Activated B cell treated with CpG ODN at 0.5 μM for 24 hours (primary cell): Measurements from ENCODE around the gene TRAPPC2L. TPM values are rescaled to one million over a fixed set of nuclear protein-coding genes. Genes with fewer than 3 reads are reported as not detected.

Experiments used
- ATAC-seq: fragments of 200-7000 bp; cut with Tn5 transposase; one replicate; pipeline ENCODE4 v1.10.0; 2021; ENCODE audit warnings: low read depth, mild to moderate bottlenecking, moderate library complexity
- CTCF ChIA-PET: fragments of 350-600 bp; sonication (Branson Sonifier 250); formaldehyde crosslinking; loops from one replicate; lab custom pipeline; 2021; ENCODE audit warnings: antibody characterized with exemption; lab: Charles Lee
- POLR2A ChIA-PET: fragments of 350-600 bp; sonication (Branson Sonifier 250); formaldehyde crosslinking; loops from one replicate; lab custom pipeline; 2021; ENCODE audit warnings: antibody characterized with exemption; lab: Charles Lee
- DNase-seq: peaks from one replicate; pipeline ENCODE4 v3.0.0; 2022
- H3K27ac Mint-ChIP-seq: one replicate; pipeline ENCODE4 v1.8.0; 2020; ENCODE audit warnings: mixed read lengths
- H3K27me3 Mint-ChIP-seq: one replicate; pipeline ENCODE4 v1.8.0; 2021; ENCODE audit warnings: mixed read lengths
- H3K36me3 Mint-ChIP-seq: one replicate; pipeline ENCODE4 v1.8.0; 2021; ENCODE audit warnings: low read depth, mixed read lengths
- H3K4me1 Mint-ChIP-seq: one replicate; pipeline ENCODE4 v1.8.0; 2021; ENCODE audit warnings: mixed read lengths
- H3K4me3 Mint-ChIP-seq: one replicate; pipeline ENCODE4 v1.8.0; 2020; ENCODE audit warnings: mild to moderate bottlenecking, mixed read lengths
- H3K9me3 Mint-ChIP-seq: one replicate; pipeline ENCODE4 v1.8.0; 2020; ENCODE audit warnings: mixed read lengths
- intact Hi-C: fragments of 100-400 bp; cut with micrococcal nuclease; formaldehyde crosslinking; loops from one replicate; pipeline ENCODE4 v1.15.1; 2024
- total RNA-seq: library from RNA; stranded (reverse); gene quantifications from 2 replicates; pipeline ENCODE4 v1.2.3, GENCODE V29; 2022
- TF ChIP-seq, protein P1 (sequence below): fragments of 200-600 bp; IDR thresholded peaks from one replicate; pipeline ENCODE4 v1.8.0; 2022; ENCODE audit warnings: antibody characterized with exemption, mild to moderate bottlenecking

The TRAPPC2L gene
- total RNA-seq, 1 donor from 2014 or later, result 38.7 TPM

- DNase-seq, result no peak
- POLR2A ChIA-PET, result no interaction called here
- intact Hi-C loops, result no loop called here
- Mint-ChIP-seq H3K36me3 (peaks cover 24% of the 10 kb centered on the region), H3K4me3 (no peak overlapping the region), H3K4me1 (peaks cover 24% of the 10 kb centered on the region), H3K27ac (no peak overlapping the region), H3K27me3 (no peaks in the 10 kb centered on the region), H3K9me3 (no peaks in the 10 kb centered on the region)
- TF ChIP-seq, protein P1, sequence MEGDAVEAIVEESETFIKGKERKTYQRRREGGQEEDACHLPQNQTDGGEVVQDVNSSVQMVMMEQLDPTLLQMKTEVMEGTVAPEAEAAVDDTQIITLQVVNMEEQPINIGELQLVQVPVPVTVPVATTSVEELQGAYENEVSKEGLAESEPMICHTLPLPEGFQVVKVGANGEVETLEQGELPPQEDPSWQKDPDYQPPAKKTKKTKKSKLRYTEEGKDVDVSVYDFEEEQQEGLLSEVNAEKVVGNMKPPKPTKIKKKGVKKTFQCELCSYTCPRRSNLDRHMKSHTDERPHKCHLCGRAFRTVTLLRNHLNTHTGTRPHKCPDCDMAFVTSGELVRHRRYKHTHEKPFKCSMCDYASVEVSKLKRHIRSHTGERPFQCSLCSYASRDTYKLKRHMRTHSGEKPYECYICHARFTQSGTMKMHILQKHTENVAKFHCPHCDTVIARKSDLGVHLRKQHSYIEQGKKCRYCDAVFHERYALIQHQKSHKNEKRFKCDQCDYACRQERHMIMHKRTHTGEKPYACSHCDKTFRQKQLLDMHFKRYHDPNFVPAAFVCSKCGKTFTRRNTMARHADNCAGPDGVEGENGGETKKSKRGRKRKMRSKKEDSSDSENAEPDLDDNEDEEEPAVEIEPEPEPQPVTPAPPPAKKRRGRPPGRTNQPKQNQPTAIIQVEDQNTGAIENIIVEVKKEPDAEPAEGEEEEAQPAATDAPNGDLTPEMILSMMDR, result no peak
- no peak for ATAC-seq
- CTCF ChIA-PET, result no interaction called here
Observed at GRCh38 chr16:88906020-88906419, 49.1 kb downstream of the TRAPPC2L start.

DNA sequence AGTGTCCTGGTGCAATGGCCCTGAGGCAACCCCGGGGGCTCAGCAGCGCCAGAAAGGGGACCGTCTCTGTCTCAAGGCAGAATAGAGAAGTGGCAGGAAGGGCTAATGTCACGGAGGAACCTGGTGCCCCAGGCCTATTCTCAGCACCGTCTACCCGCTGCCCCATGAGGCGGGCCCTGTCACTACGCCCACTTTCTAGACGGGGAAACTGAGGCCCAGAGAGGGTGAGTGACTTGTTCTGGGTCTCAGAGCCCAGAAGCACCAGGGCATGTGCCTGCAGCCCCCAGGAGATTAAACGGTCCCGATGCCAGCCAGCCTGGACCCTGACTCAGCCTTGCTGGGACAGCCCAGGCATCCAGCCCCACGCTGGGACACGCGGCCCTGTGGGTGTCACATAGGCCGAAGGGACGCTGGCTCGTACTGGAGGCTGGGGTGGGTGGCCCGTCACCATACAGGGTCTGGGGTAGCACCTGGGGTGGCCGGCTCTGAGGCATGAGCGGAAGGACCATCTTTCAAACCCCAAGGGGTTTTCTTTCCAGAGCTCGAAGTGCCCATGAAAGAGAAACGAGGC, 49.7 kb downstream of the TRAPPC2L start:
- Mint-ChIP-seq H3K27ac (no peak overlapping the region), H3K4me1 (peaks cover 30% of the 10 kb centered on the region), H3K4me3 (no peak overlapping the region), H3K9me3 (no peaks in the 10 kb centered on the region), H3K36me3 (peaks cover 28% of the 10 kb centered on the region), H3K27me3 (no peaks in the 10 kb centered on the region)
- POLR2A ChIA-PET, result no interaction called here
- CTCF ChIA-PET, result no interaction called here
- no peak for DNase-seq
- no peak for ATAC-seq
- TF ChIP-seq, protein P1, result no peak
- intact Hi-C loops, result no loop called here

DNA sequence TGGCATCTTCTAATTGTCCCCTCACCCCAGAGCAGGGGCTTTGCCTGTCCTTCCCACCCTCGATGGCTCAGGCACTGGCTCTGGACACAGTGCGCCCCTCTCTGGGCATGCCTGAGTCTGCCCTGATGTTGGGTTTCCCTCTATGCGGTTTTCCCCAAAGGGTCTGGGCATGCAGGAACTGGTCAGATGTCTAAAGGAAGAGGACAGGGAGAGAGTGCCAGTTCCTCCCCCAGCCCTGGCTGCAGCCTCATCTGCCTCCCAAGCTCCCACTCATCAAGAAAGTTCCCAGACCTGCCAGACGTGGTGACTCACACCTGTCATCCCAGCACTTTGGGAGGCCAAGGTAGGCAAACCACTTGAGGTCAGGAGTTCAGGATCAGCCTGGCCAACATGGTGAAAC, 50.8 kb downstream of the TRAPPC2L start:
- H3K4me1 Mint-ChIP-seq, result peaks cover 37% of the 10 kb centered on the region
- CTCF ChIA-PET, result no interaction called here
- intact Hi-C loops, result no loop called here

GRCh38 chr16:88908307-88908706, 51.4 kb downstream of the TRAPPC2L start:
- H3K27ac Mint-ChIP-seq, result no peak overlapping the region
- intact Hi-C loops, result no loop called here
- H3K4me1 Mint-ChIP-seq, result peaks cover 41% of the 10 kb centered on the region
- TF ChIP-seq, protein P1, result no peak
- H3K27me3 Mint-ChIP-seq, result no peaks in the 10 kb centered on the region
- peaks cover 26% of the 10 kb centered on the region for H3K36me3 Mint-ChIP-seq
- no peak overlapping the region for H3K4me3 Mint-ChIP-seq
- CTCF ChIA-PET, result no interaction called here
- H3K9me3 Mint-ChIP-seq, result no peaks in the 10 kb centered on the region
- POLR2A ChIA-PET, result no interaction called here
- DNase-seq (no peak), ATAC-seq (no peak)

More for the DNA sequence above, 50.8 kb downstream of the TRAPPC2L start:
- POLR2A ChIA-PET, result no interaction called here
- no peak for DNase-seq
- Mint-ChIP-seq H3K27ac (no peak overlapping the region), H3K9me3 (no peaks in the 10 kb centered on the region), H3K27me3 (no peaks in the 10 kb centered on the region), H3K4me3 (no peak overlapping the region), H3K36me3 (peaks cover 28% of the 10 kb centered on the region)
- ATAC-seq, result no peak
- TF ChIP-seq, protein P1, result no peak

- ChIA-PET POLR2A (no interaction called here), CTCF (no interaction called here)
- intact Hi-C loops, result no loop called here
- no peak overlapping the region for H3K27ac Mint-ChIP-seq
- TF ChIP-seq, protein P1, result no peak
- H3K4me3 Mint-ChIP-seq, result no peak overlapping the region
- ATAC-seq (no peak), DNase-seq (no peak)
- H3K9me3 Mint-ChIP-seq, result no peaks in the 10 kb centered on the region
- H3K27me3 Mint-ChIP-seq, result no peaks in the 10 kb centered on the region
- peaks cover 33% of the 10 kb centered on the region for H3K36me3 Mint-ChIP-seq
- H3K4me1 Mint-ChIP-seq, result peaks cover 51% of the 10 kb centered on the region
Observed at GRCh38 chr16:88909431-88910210, 52.7 kb downstream of the TRAPPC2L start.
